WTC11 (cell line): ENCODE measurements around the gene ZIC5. TPM values are rescaled to one million over a fixed set of nuclear protein-coding genes. Genes with fewer than 3 reads are reported as not detected.

ENCODE experiments used
- ATAC-seq: fragments of 200-7000 bp; cut with Tn5 transposase; 2 replicates; pipeline ENCODE4 v1.10.0; 2021; ENCODE audit warnings: mild to moderate bottlenecking, moderate library complexity
- CTCF ChIA-PET: fragments of 300-600 bp; sonication (Branson Sonifier 250); formaldehyde crosslinking; loops from one replicate; lab custom pipeline; 2021; ENCODE audit warnings: antibody characterized with exemption; lab: Charles Lee
- POLR2A ChIA-PET: fragments of 350-600 bp; sonication (Branson Sonifier 250); formaldehyde crosslinking; loops from one replicate; lab custom pipeline; 2021; ENCODE audit warnings: antibody characterized with exemption; lab: Charles Lee
- DNase-seq: peaks from one replicate; pipeline ENCODE4 v3.0.0; 2021; ENCODE audit warnings: low spot score
- H3K27ac Mint-ChIP-seq: 2 replicates; pipeline ENCODE4 v1.8.0; 2021; ENCODE audit warnings: mixed read lengths
- H3K27me3 Mint-ChIP-seq: 2 replicates; pipeline ENCODE4 v1.8.0; 2021; ENCODE audit warnings: low read depth, mild to moderate bottlenecking, moderate library complexity, mixed read lengths
- H3K36me3 Mint-ChIP-seq: 2 replicates; pipeline ENCODE4 v1.8.0; 2021; ENCODE audit warnings: mixed read lengths
- H3K4me1 Mint-ChIP-seq: 2 replicates; pipeline ENCODE4 v1.8.0; 2022; ENCODE audit warnings: mixed read lengths
- H3K4me3 Mint-ChIP-seq: 2 replicates; pipeline ENCODE4 v1.8.0; 2021; ENCODE audit warnings: mild to moderate bottlenecking, moderate library complexity, mixed read lengths
- H3K9me3 Mint-ChIP-seq: 2 replicates; pipeline ENCODE4 v1.8.0; 2021; ENCODE audit warnings: mixed read lengths
- ATF3 ChIP-seq: sonication (generic); formaldehyde crosslinking; conservative IDR thresholded peaks from 2 replicates; pipeline ENCODE4 v1.8.1; 2022; ENCODE audit warnings: mild to moderate bottlenecking, missing genetic modification reagents
- E2F1 ChIP-seq: sonication (generic); formaldehyde crosslinking; IDR thresholded peaks from 2 replicates; pipeline ENCODE4 v1.8.0; 2022; ENCODE audit warnings: mild to moderate bottlenecking, missing genetic modification reagents
- E2F4 ChIP-seq: sonication (generic); formaldehyde crosslinking; IDR thresholded peaks from 2 replicates; pipeline ENCODE4 v1.8.1; 2022; ENCODE audit warnings: low read depth, mild to moderate bottlenecking, moderate library complexity, missing genetic modification reagents, borderline replicate concordance
- EMX1 ChIP-seq: fragments of 250-450 bp; sonication (Bioruptor Pico); IDR thresholded peaks from 2 replicates; pipeline ENCODE4 v1.8.0; 2021; ENCODE audit warnings: mild to moderate bottlenecking
- FOXJ3 ChIP-seq: sonication (generic); formaldehyde crosslinking; IDR thresholded peaks from 2 replicates; pipeline ENCODE4 v1.9.0; 2021; ENCODE audit warnings: missing genetic modification reagents, mild to moderate bottlenecking, borderline replicate concordance
- JAZF1 ChIP-seq: fragments of 250-450 bp; sonication (Bioruptor Pico); IDR thresholded peaks from 2 replicates; pipeline ENCODE4 v1.9.0; 2021; ENCODE audit warnings: moderate library complexity, mild to moderate bottlenecking, inconsistent platforms
- KAT7 ChIP-seq: sonication (generic); formaldehyde crosslinking; IDR thresholded peaks from 2 replicates; pipeline ENCODE4 v1.8.1; 2023; ENCODE audit warnings: missing genetic modification reagents, mild to moderate bottlenecking, borderline replicate concordance
- NFE2L1 ChIP-seq: sonication (generic); formaldehyde crosslinking; IDR thresholded peaks from 2 replicates; pipeline ENCODE4 v1.8.1; 2023; ENCODE audit warnings: missing genetic modification reagents
- RELA ChIP-seq: sonication (generic); formaldehyde crosslinking; IDR thresholded peaks from 2 replicates; pipeline ENCODE4 v1.8.1; 2022; ENCODE audit warnings: missing genetic modification reagents, mild to moderate bottlenecking, borderline replicate concordance
- SP1 ChIP-seq: sonication (generic); formaldehyde crosslinking; conservative IDR thresholded peaks from 2 replicates; pipeline ENCODE4 v1.8.1; 2022; ENCODE audit warnings: missing genetic modification reagents
- TCF7 ChIP-seq: sonication (generic); formaldehyde crosslinking; IDR thresholded peaks from 2 replicates; pipeline ENCODE4 v1.8.0; 2022; ENCODE audit warnings: mild to moderate bottlenecking, low read depth, missing genetic modification reagents, moderate library complexity
- ZBTB43 ChIP-seq: sonication (generic); formaldehyde crosslinking; IDR thresholded peaks from 2 replicates; pipeline ENCODE4 v1.8.1; 2023; ENCODE audit warnings: mild to moderate bottlenecking, missing genetic modification reagents
- ZNF121 ChIP-seq: sonication (generic); formaldehyde crosslinking; IDR thresholded peaks from 2 replicates; pipeline ENCODE4 v1.8.0; 2023; ENCODE audit warnings: missing genetic modification reagents
- ZNF425 ChIP-seq: fragments of 250-450 bp; sonication (Bioruptor Pico); conservative IDR thresholded peaks from 2 replicates; pipeline ENCODE4 v1.9.0; 2021; ENCODE audit warnings: mild to moderate bottlenecking
- ZNF532 ChIP-seq: fragments of 250-450 bp; sonication (Bioruptor Pico); IDR thresholded peaks from 2 replicates; pipeline ENCODE4 v1.9.0; 2021; ENCODE audit warnings: mild to moderate bottlenecking, borderline replicate concordance
- total RNA-seq: library from RNA; stranded (reverse); gene quantifications from 3 replicates; pipeline ENCODE4 v1.2.3, GENCODE V29; 2021

Gene ZIC5
- total RNA-seq, 1 experiment from 2014 or later = 46.4 TPM

- peak overlapping the region; percentile 95 for H3K4me3 Mint-ChIP-seq
These were observed 5.3 kb downstream of the ZIC5 start for GRCh38 chr13:99966064-99966805.

GRCh38 chr13:99965329-99966000 is 6.1 kb downstream of the ZIC5 start:
- Mint-ChIP-seq H3K27ac (peak overlapping the region; percentile 92), H3K27me3 (peaks cover 13% of the 10 kb centered on the region), H3K36me3 (peaks cover 49% of the 10 kb centered on the region), H3K9me3 (no peaks in the 10 kb centered on the region), H3K4me1 (peaks cover 65% of the 10 kb centered on the region), H3K4me3 (peak overlapping the region; percentile 95)
- POLR2A ChIA-PET = interaction anchor here (1.0 to 1.7 kb wide), 2 partner anchors 14 to 278 kb away, joined by 3 to 6 read pairs; no protein-coding TSS in a partner anchor
- TF ChIP-seq E2F1 (CRISPR knock-in tag) = no peak
- TF ChIP-seq JAZF1 (CRISPR knock-in tag) = no peak
- no peak for TF ChIP-seq TCF7
- no peak for TF ChIP-seq ATF3
- no peak for TF ChIP-seq ZNF425 (CRISPR knock-in tag)
- TF ChIP-seq EMX1 (CRISPR knock-in tag) = no peak
- TF ChIP-seq NFE2L1 (CRISPR knock-in tag) = no peak
- TF ChIP-seq ZBTB43 = no peak
- CTCF ChIA-PET = interaction anchor here (0.6 to 1.1 kb wide), 2 partner anchors 67 to 428 kb away, joined by 3 to 4 read pairs; no protein-coding TSS in a partner anchor
- no peak for DNase-seq
- no peak for ATAC-seq

More at GRCh38 chr13:99966064-99966805, 5.3 kb downstream of the ZIC5 start:
- Mint-ChIP-seq H3K27ac (peak overlapping the region; percentile 92), H3K4me1 (peaks cover 58% of the 10 kb centered on the region), H3K36me3 (peaks cover 49% of the 10 kb centered on the region), H3K9me3 (no peaks in the 10 kb centered on the region), H3K27me3 (peaks cover 6% of the 10 kb centered on the region)
- TF ChIP-seq ZNF121 (no peak), RELA (CRISPR knock-in tag) (no peak), SP1 (CRISPR knock-in tag) (no peak), KAT7 (no peak), FOXJ3 (CRISPR knock-in tag) (no peak), E2F4 (no peak), ZNF532 (CRISPR knock-in tag) (no peak)
- DNase-seq (no peak), ATAC-seq (no peak)
- POLR2A ChIA-PET = interaction anchor here (0.5 to 1.7 kb wide), 3 partner anchors 13 to 279 kb away, joined by 3 to 6 read pairs (median 4); no protein-coding TSS in a partner anchor
- CTCF ChIA-PET = interaction anchor here (0.6 to 1.2 kb wide), 4 partner anchors 9 to 427 kb away, joined by 3 to 4 read pairs (median 4); no protein-coding TSS in a partner anchor
